Measurements from ENCODE around the gene TBKBP1. TPM values are rescaled to one million over a fixed set of nuclear protein-coding genes. Genes with fewer than 3 reads are reported as not detected.

Gene TBKBP1
- total RNA-seq (10 to 100 TPM in 9 of 10 donors, 1 to 10 TPM in 1; 8.4 to 19.9 (median 12.6) TPM), polyA plus RNA-seq (10 to 100 TPM in 1 of 2 donors, 1 to 10 TPM in 1; 9.9 to 27.9 TPM)
- long read RNA-seq, donor 1, partial matches to known transcripts, result 6 of 7 reads
- long read RNA-seq, donor 1, other reads (novel, unspliced or antisense), result 1 of 7 reads
- long read RNA-seq, donor 2, partial matches to known transcripts, result 1 of 5 reads
- long read RNA-seq, donor 2, other reads (novel, unspliced or antisense), result 4 of 5 reads
- long read RNA-seq, donor 3, partial matches to known transcripts, result 16 of 18 reads
- long read RNA-seq, donor 3, other reads (novel, unspliced or antisense), result 2 of 18 reads

GRCh38 chr17:47693731-47694580, at the start of gene TBKBP1:
Gene TBKBP1 (plus strand): TSS chr17:47694161. CDS start chr17:47696113, 1,952 bp downstream.
- WGBS, 2 donors, result 0% methylated on average over 48 to 85 of the region's 87 CpGs
- DNase-seq (peak; percentile 46 to 65), ATAC-seq (peak; percentile 31 to 43 (median 34))
- Histone ChIP-seq H3K27ac (peak within 1 kb of the TSS; percentile 94 to 99 (median 94)), H3K27me3 (no peaks in the 10 kb centered on the region), H3K4me1 (peaks cover 0 to 45% (median 37%) of the 10 kb centered on the region in 9 donors), H3K4me3 (peak within 1 kb of the TSS; percentile 84 to 100 (median 98)), H3K9me3 (no peaks in the 10 kb centered on the region), H3K36me3 (peaks cover 0 to 24% (median 0%) of the 10 kb centered on the region in 9 donors)
- intact Hi-C loops (cut with DNase I), result loop anchor here in 2 of 10 donors (10.0 kb wide), 2 partner anchors 91 to 111 kb away; no protein-coding TSS in a partner anchor
- TF ChIP-seq CTCF (IDR thresholded peaks at IDR 0.05), result no peak

- 81 to 82% methylated on average over 5 of the region's 5 CpGs for WGBS, 2 donors
- H3K27me3 ChIP-seq, result no peaks in the 10 kb centered on the region
- H3K4me1 ChIP-seq, result peaks cover 0 to 43% (median 9%) of the 10 kb centered on the region in 9 donors
- DNase-seq, result no peak
- TF ChIP-seq CTCF (IDR thresholded peaks at IDR 0.05), result no peak
- H3K36me3 ChIP-seq, result no peaks in the 10 kb centered on the region
- intact Hi-C loops (cut with DNase I), result no loop called here
- no peak overlapping the region for H3K27ac ChIP-seq
- no peaks in the 10 kb centered on the region for H3K9me3 ChIP-seq
- no peak overlapping the region for H3K4me3 ChIP-seq
- ATAC-seq, result no peak
Observed at GRCh38 chr17:47644324-47644723, 49.6 kb upstream of the TBKBP1 start.

- intact Hi-C loops (cut with DNase I), result no loop called here
- H3K4me3 ChIP-seq, result peak within 1 kb of the TSS; percentile 63 to 99 (median 88)
- H3K36me3 ChIP-seq, result peaks cover 0 to 32% (median 12%) of the 10 kb centered on the region in 9 donors
- 0% methylated on average over 72 to 74 of the region's 74 CpGs for WGBS, 2 donors
- H3K9me3 ChIP-seq, result no peaks in the 10 kb centered on the region
- H3K27me3 ChIP-seq, result no peaks in the 10 kb centered on the region
- ATAC-seq, result peak; percentile 86 to 95 (median 93)
- DNase-seq, result peak; percentile 99
- TF ChIP-seq CTCF (IDR thresholded peaks at IDR 0.05), result no peak
- peak within 1 kb of the TSS; percentile 86 to 98 (median 94) for H3K27ac ChIP-seq
- H3K4me1 ChIP-seq, result peaks cover 9 to 73% (median 39%) of the 10 kb centered on the region in 9 donors
Observed at GRCh38 chr17:47649153-47649971, 44.6 kb upstream of the TBKBP1 start, which contains the start of gene KPNB1. Gene KPNB1 (plus strand): TSS chr17:47649919. CDS start chr17:47650245, 326 bp downstream.
